Trophoblast cell (in vitro differentiated cells and primary cell): Measurements from ENCODE around the gene WAPL.

Source experiments
- DNase-seq, 2 donors: peaks; one replicate each; pipeline ENCODE4 v3.0.0-alpha.2; 2016
- H2AFZ ChIP-seq: 2 replicates; pipeline ENCODE4 v1.6.1; 2013; ENCODE audit warnings: low read length, moderate library complexity, mild to moderate bottlenecking; ENCODE audit not compliant: insufficient read depth, poor library complexity
- H2AK5ac ChIP-seq: 2 replicates; pipeline ENCODE4 v1.6.1; 2013; ENCODE audit warnings: mild to moderate bottlenecking, low read length
- H2BK120ac ChIP-seq: 2 replicates; pipeline ENCODE4 v1.6.1; 2013; ENCODE audit warnings: low read length, mild to moderate bottlenecking, moderate library complexity; ENCODE audit not compliant: insufficient read depth, poor library complexity
- H2BK12ac ChIP-seq: 2 replicates; pipeline ENCODE4 v1.6.1; 2013; ENCODE audit warnings: mild to moderate bottlenecking, low read length, moderate library complexity
- H2BK5ac ChIP-seq: 2 replicates; pipeline ENCODE4 v1.6.1; 2013; ENCODE audit warnings: low read length, low read depth, moderate library complexity, mild to moderate bottlenecking; ENCODE audit not compliant: poor library complexity
- H3K14ac ChIP-seq: 2 replicates; pipeline ENCODE4 v1.6.1; 2013; ENCODE audit warnings: mild to moderate bottlenecking, low read length
- H3K18ac ChIP-seq: 2 replicates; pipeline ENCODE4 v1.6.1; 2013; ENCODE audit warnings: mild to moderate bottlenecking, low read length
- H3K23ac ChIP-seq: 2 replicates; pipeline ENCODE4 v1.6.1; 2013; ENCODE audit warnings: low read length
- H3K27ac ChIP-seq: 2 replicates; pipeline ENCODE4 v1.5.1; 2013; ENCODE audit warnings: low read depth, mild to moderate bottlenecking, inconsistent platforms, low read length, moderate library complexity
- H3K27me3 ChIP-seq: 2 replicates; pipeline ENCODE4 v1.6.1; 2013; ENCODE audit warnings: inconsistent platforms, mild to moderate bottlenecking, low read length, moderate library complexity; ENCODE audit not compliant: insufficient read depth
- H3K36me3 ChIP-seq, 2 experiments: 1 replicate in 1 of 2; 2 replicates in 1 of 2; pipeline ENCODE4 v1.6.1; 2013; ENCODE audit warnings: low read length in 2 of 2, mild to moderate bottlenecking in 2 of 2, moderate library complexity in 1 of 2; ENCODE audit not compliant: insufficient read depth in 2 of 2, control insufficient read depth in 1 of 2
- H3K4ac ChIP-seq: 2 replicates; pipeline ENCODE4 v1.6.1; 2013; ENCODE audit warnings: low read depth, mild to moderate bottlenecking, low read length, moderate library complexity
- H3K4me1 ChIP-seq, 2 experiments: 1 replicate in 1 of 2; 2 replicates in 1 of 2; pipeline ENCODE4 v1.6.1; 2013; ENCODE audit warnings: low read length in 2 of 2, mild to moderate bottlenecking in 2 of 2, moderate library complexity in 1 of 2; ENCODE audit not compliant: insufficient read depth in 2 of 2, control insufficient read depth in 1 of 2
- H3K4me2 ChIP-seq: 2 replicates; pipeline ENCODE4 v1.6.1; 2013; ENCODE audit warnings: inconsistent platforms, mild to moderate bottlenecking, low read length, moderate library complexity
- H3K4me3 ChIP-seq: 2 replicates; pipeline ENCODE4 v1.5.1; 2013; ENCODE audit warnings: mild to moderate bottlenecking, low read depth, low read length, inconsistent platforms
- H3K79me1 ChIP-seq: one replicate; pipeline ENCODE4 v1.6.1; 2013; ENCODE audit warnings: low read length
- H3K79me2 ChIP-seq: 2 replicates; pipeline ENCODE4 v1.6.1; 2013; ENCODE audit warnings: low read length, mild to moderate bottlenecking; ENCODE audit not compliant: control insufficient read depth, insufficient read depth, poor library complexity
- H3K9ac ChIP-seq: 2 replicates; pipeline ENCODE4 v1.6.1; 2013; ENCODE audit warnings: mild to moderate bottlenecking, low read length
- H3K9me3 ChIP-seq: 2 replicates; pipeline ENCODE4 v1.6.1; 2013; ENCODE audit warnings: low read depth, mild to moderate bottlenecking, control low read depth, inconsistent platforms, low read length; ENCODE audit not compliant: insufficient read depth
- H4K12ac ChIP-seq: 2 replicates; pipeline ENCODE4 v1.6.1; 2013; ENCODE audit warnings: low read depth, mild to moderate bottlenecking, low read length, moderate library complexity
- H4K8ac ChIP-seq: 2 replicates; pipeline ENCODE4 v1.6.1; 2013; ENCODE audit warnings: low read depth, mild to moderate bottlenecking, low read length, moderate library complexity
- H4K91ac ChIP-seq: one replicate; pipeline ENCODE4 v1.6.1; 2013; ENCODE audit warnings: low read depth, mild to moderate bottlenecking, low read length, moderate library complexity
- WGBS: extraction: QIAGEN DNeasy Blood & Tissue Kit; methylation state at CpG from one replicate; pipeline ENCODE4 v1.1.7; 2013; ENCODE audit warnings: missing lambda C conversion rate; ENCODE audit not compliant: insufficient read length, insufficient coverage; ENCODE audit errors: extremely low coverage; 5-methylcytosine and 5-hydroxymethylcytosine counted together

Gene WAPL

DNA sequence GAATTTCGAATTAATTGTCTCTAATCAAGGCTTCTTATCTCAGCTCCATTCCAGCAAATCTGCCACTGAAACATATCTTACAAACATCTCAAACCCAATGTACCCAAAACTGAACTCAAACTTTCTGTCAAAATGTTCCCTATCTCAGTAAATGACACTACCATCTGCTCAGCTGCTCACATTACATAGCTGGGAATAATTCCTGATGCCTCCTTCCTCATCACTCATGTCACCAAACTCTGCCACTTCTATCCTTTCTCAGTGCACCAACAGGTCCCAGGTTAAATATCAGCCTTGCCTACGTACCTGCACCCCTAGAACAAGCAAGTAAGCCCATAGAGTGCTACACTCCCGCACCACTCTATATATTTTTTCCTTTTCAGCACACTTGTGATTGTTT, 12.4 kb downstream of the WAPL start:
- Histone ChIP-seq H3K79me1 (no peaks in the 10 kb centered on the region), H3K4me1 (peaks cover 4 to 5% of the 10 kb centered on the region in 2 experiments), H4K8ac (no peak overlapping the region), H2AK5ac (no peak overlapping the region), H3K14ac (no peak overlapping the region), H3K9me3 (no peaks in the 10 kb centered on the region), H3K36me3 (peaks cover 15 to 23% of the 10 kb centered on the region in 2 experiments), H3K18ac (no peak overlapping the region), H2BK5ac (no peak overlapping the region), H3K4ac (no peak overlapping the region), H3K27ac (no peak overlapping the region), H3K27me3 (no peaks in the 10 kb centered on the region), H2AFZ (no peak overlapping the region), H2BK12ac (no peak overlapping the region), H3K4me3 (no peak overlapping the region), H3K4me2 (no peak overlapping the region), H2BK120ac (no peak overlapping the region), H3K9ac (no peak overlapping the region), H4K12ac (no peak overlapping the region), H3K23ac (no peak overlapping the region), H3K79me2 (peaks cover 13% of the 10 kb centered on the region), H4K91ac (no peak overlapping the region)
- no peak for DNase-seq
- no CpG with 5 or more reads among the region's 3 CpGs for WGBS

DNA sequence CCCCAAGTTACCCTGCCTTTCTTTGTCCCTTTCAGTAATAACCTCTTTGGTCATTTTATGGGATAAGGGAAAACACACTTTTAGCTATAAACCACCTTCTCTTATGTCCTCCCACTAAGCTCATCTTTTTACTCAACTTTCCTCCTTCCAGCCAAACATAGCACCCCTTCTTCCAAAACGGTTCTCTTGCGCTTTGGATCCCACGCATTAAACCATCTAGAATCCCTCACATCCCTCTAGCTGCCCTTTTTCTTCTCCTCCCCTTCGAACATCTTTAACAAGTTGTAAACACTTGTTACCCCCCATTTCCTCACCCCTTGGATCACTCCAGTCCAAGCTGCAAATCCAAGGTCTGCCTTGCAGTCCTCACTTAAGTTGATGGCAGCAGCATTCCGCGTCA, 13.4 kb downstream of the WAPL start:
- Histone ChIP-seq H3K14ac (no peak overlapping the region), H3K4me1 (peaks cover 4 to 5% of the 10 kb centered on the region in 2 experiments), H3K4me2 (no peak overlapping the region), H2BK120ac (no peak overlapping the region), H2AFZ (no peak overlapping the region), H4K91ac (no peak overlapping the region), H3K27ac (no peak overlapping the region), H3K79me2 (peaks cover 13% of the 10 kb centered on the region), H3K18ac (no peak overlapping the region), H2AK5ac (no peak overlapping the region), H3K9me3 (no peaks in the 10 kb centered on the region), H2BK12ac (no peak overlapping the region), H3K4me3 (no peak overlapping the region), H3K36me3 (peaks cover 15 to 25% of the 10 kb centered on the region in 2 experiments), H3K4ac (peak overlapping the region; percentile 6), H4K8ac (no peak overlapping the region), H3K27me3 (no peaks in the 10 kb centered on the region), H2BK5ac (no peak overlapping the region), H3K9ac (no peak overlapping the region), H4K12ac (no peak overlapping the region), H3K79me1 (no peaks in the 10 kb centered on the region), H3K23ac (peak overlapping the region; percentile 40)
- no CpG with 5 or more reads among the region's 6 CpGs for WGBS
- DNase-seq, result no peak

DNA sequence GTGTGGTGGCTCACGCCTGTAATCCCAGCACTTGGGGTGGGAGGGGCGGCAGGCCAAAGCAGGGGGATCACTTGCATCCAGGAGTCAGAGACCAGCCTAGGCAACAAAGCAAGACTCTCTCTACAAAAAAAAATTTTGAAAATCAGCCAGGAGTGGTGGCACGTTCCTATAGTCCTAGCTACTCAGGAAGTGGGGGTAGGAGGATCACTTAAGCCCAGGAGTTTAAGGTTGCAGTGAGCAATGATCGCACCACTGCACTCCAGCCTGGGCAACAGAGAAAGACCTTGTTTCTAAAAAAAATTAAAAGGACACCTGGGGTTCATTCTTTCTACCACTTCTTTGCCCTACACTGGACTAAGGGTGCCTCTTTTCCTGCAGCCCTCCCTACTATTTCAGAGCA, 15.1 kb downstream of the WAPL start:
- Histone ChIP-seq H3K4ac (peak overlapping the region; percentile 64), H2BK5ac (no peak overlapping the region)

DNA sequence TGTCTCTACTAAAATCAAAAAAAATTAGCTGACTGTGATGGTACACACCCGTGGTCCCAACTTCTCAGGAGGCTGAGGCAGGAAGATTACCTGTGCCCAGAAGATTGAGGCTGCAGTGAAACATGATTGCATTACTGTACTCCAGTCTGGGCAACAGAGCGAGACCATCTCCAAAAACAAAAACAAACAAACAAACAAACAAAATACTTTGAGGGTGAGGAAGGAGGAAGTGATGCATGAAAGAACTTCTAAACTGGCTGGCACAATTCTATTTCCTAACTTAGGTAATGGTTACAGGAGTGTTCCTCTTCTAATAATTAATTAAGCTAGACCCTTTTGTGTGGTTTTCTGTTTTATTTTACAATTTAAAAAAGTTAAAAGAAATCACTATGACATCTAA, 15.5 kb downstream of the WAPL start:
- Histone ChIP-seq H3K4me3 (no peak overlapping the region), H3K4ac (peak overlapping the region; percentile 26), H3K4me1 (peaks cover 4 to 5% of the 10 kb centered on the region in 2 experiments), H3K4me2 (no peak overlapping the region), H3K79me1 (no peaks in the 10 kb centered on the region), H3K79me2 (peaks cover 14% of the 10 kb centered on the region), H3K9ac (no peak overlapping the region), H3K27me3 (no peaks in the 10 kb centered on the region), H3K27ac (no peak overlapping the region), H3K23ac (no peak overlapping the region), H2AK5ac (no peak overlapping the region), H3K36me3 (peaks cover 19 to 25% of the 10 kb centered on the region in 2 experiments), H4K91ac (no peak overlapping the region), H4K8ac (no peak overlapping the region), H3K14ac (no peak overlapping the region), H4K12ac (no peak overlapping the region), H3K18ac (no peak overlapping the region), H2BK120ac (no peak overlapping the region), H2BK5ac (no peak overlapping the region), H3K9me3 (no peaks in the 10 kb centered on the region), H2AFZ (no peak overlapping the region), H2BK12ac (no peak overlapping the region)
- no CpG with 5 or more reads among the region's 2 CpGs for WGBS
- no peak for DNase-seq

More for the DNA sequence above, 15.1 kb downstream of the WAPL start:
- Histone ChIP-seq H3K27ac (no peak overlapping the region), H3K4me3 (no peak overlapping the region), H2AFZ (no peak overlapping the region), H3K18ac (no peak overlapping the region), H3K79me2 (peaks cover 14% of the 10 kb centered on the region), H4K8ac (no peak overlapping the region), H3K27me3 (no peaks in the 10 kb centered on the region), H3K36me3 (peaks cover 18 to 26% of the 10 kb centered on the region in 2 experiments), H3K4me1 (peaks cover 4 to 5% of the 10 kb centered on the region in 2 experiments), H3K4me2 (no peak overlapping the region), H4K12ac (no peak overlapping the region), H3K79me1 (no peaks in the 10 kb centered on the region), H4K91ac (no peak overlapping the region), H2AK5ac (no peak overlapping the region), H3K9ac (no peak overlapping the region), H2BK12ac (no peak overlapping the region), H3K9me3 (no peaks in the 10 kb centered on the region), H2BK120ac (no peak overlapping the region), H3K23ac (no peak overlapping the region), H3K14ac (no peak overlapping the region)
- no peak for DNase-seq
- no CpG with 5 or more reads among the region's 4 CpGs for WGBS
